Neuronal stem cell (in vitro differentiated cells): ENCODE measurements around the gene CYP4A11.
"Not testable (repeated sequence)": the region's sequence is repeated elsewhere in the genome, so short reads cannot be mapped to it uniquely, and the experiment has no call there.

ENCODE experiments used
- DNase-seq: peaks from one replicate; pipeline ENCODE4 v3.0.0-alpha.2; 2013; ENCODE audit warnings: low spot score
- H2AFZ ChIP-seq: one replicate; pipeline ENCODE4 v1.6.1; 2013; ENCODE audit warnings: mild to moderate bottlenecking, low read length, inconsistent platforms
- H2AK5ac ChIP-seq: 2 replicates; pipeline ENCODE4 v1.6.1; 2013; ENCODE audit warnings: low read depth, mild to moderate bottlenecking, inconsistent platforms, low read length, moderate library complexity, mixed read lengths
- H2BK120ac ChIP-seq: 2 replicates; pipeline ENCODE4 v1.6.1; 2013; ENCODE audit warnings: low read depth, mild to moderate bottlenecking, inconsistent platforms, low read length, moderate library complexity, mixed read lengths
- H2BK12ac ChIP-seq: one replicate; pipeline ENCODE4 v1.6.1; 2013; ENCODE audit warnings: low read length, inconsistent platforms
- H2BK15ac ChIP-seq: 2 replicates; pipeline ENCODE4 v1.6.1; 2013; ENCODE audit warnings: mild to moderate bottlenecking, low read length, inconsistent platforms, mixed read lengths
- H2BK5ac ChIP-seq: one replicate; pipeline ENCODE4 v1.6.1; 2013; ENCODE audit warnings: inconsistent platforms, mild to moderate bottlenecking, low read length, moderate library complexity
- H3K14ac ChIP-seq: one replicate; pipeline ENCODE4 v1.6.1; 2013; ENCODE audit warnings: low read length, inconsistent platforms
- H3K18ac ChIP-seq: 2 replicates; pipeline ENCODE4 v1.6.1; 2013; ENCODE audit warnings: low read length, inconsistent platforms
- H3K23ac ChIP-seq: 2 replicates; pipeline ENCODE4 v1.6.1; 2013; ENCODE audit warnings: low read depth, mild to moderate bottlenecking, mixed read lengths, low read length, inconsistent platforms; ENCODE audit not compliant: poor library complexity
- H3K27ac ChIP-seq: replicated peaks from 3 replicates; pipeline ENCODE4 v1.5.1; 2013; ENCODE audit warnings: low read length, inconsistent platforms
- H3K27me3 ChIP-seq, 3 experiments: 2 replicates each; pipeline ENCODE4 v1.6.1; 2013; ENCODE audit warnings: low read length in 3 of 3, mild to moderate bottlenecking in 2 of 3, inconsistent platforms in 1 of 3, low read depth in 1 of 3, mixed read lengths in 1 of 3, moderate library complexity in 1 of 3; ENCODE audit not compliant: control insufficient read depth in 3 of 3, insufficient read depth in 3 of 3
- H3K36me3 ChIP-seq, 2 donors: replicated peaks in 1 of 2; 2 replicates each; pipeline ENCODE4 v1.6.1; 2013; ENCODE audit warnings: low read length in 2 of 2; ENCODE audit not compliant: control insufficient read depth in 2 of 2, insufficient read depth in 2 of 2
- H3K4ac ChIP-seq: 2 replicates; pipeline ENCODE4 v1.6.1; 2013; ENCODE audit warnings: inconsistent platforms, mild to moderate bottlenecking, low read length, moderate library complexity
- H3K4me1 ChIP-seq, 2 donors: 1 replicate in 1 of 2; 2 replicates in 1 of 2; pipeline ENCODE4 v1.6.1; 2013; ENCODE audit warnings: low read length in 2 of 2, low read depth in 1 of 2; ENCODE audit not compliant: control insufficient read depth in 2 of 2, insufficient read depth in 1 of 2
- H3K4me2 ChIP-seq: one replicate; pipeline ENCODE4 v1.6.1; 2013; ENCODE audit warnings: mild to moderate bottlenecking, low read length, inconsistent platforms; ENCODE audit not compliant: insufficient read depth, poor library complexity, severe bottlenecking
- H3K4me3 ChIP-seq, 2 donors: 2 replicates each; pipeline ENCODE4 v1.5.1; 2013; ENCODE audit warnings: low read length in 2 of 2, mild to moderate bottlenecking in 2 of 2, inconsistent platforms in 1 of 2, moderate library complexity in 1 of 2
- H3K79me1 ChIP-seq: one replicate; pipeline ENCODE4 v1.6.1; 2013; ENCODE audit warnings: low read depth, mild to moderate bottlenecking, inconsistent platforms, low read length, moderate library complexity
- H3K9ac ChIP-seq: one replicate; pipeline ENCODE4 v1.6.1; 2013; ENCODE audit warnings: mild to moderate bottlenecking, low read depth, low read length, inconsistent platforms; ENCODE audit not compliant: poor library complexity
- H3K9me3 ChIP-seq, 2 donors: replicated peaks in 1 of 2; 2 replicates each; pipeline versions ENCODE3 to v1.6.1; 2013; ENCODE audit warnings: low read length in 2 of 2, mild to moderate bottlenecking in 2 of 2, inconsistent platforms in 1 of 2, low read depth in 1 of 2, mixed read lengths in 1 of 2, moderate library complexity in 1 of 2; ENCODE audit not compliant: control insufficient read depth in 2 of 2, insufficient read depth in 1 of 2
- H4K8ac ChIP-seq: one replicate; pipeline ENCODE4 v1.6.1; 2013; ENCODE audit warnings: low read depth, mild to moderate bottlenecking, inconsistent platforms, low read length, moderate library complexity
- H4K91ac ChIP-seq: one replicate; pipeline ENCODE4 v1.6.1; 2013; ENCODE audit warnings: low read length, low read depth, mild to moderate bottlenecking, inconsistent platforms; ENCODE audit not compliant: poor library complexity
- WGBS, 2 donors: extraction: QIAGEN DNeasy Blood & Tissue Kit; methylation state at CpG; one replicate each; pipeline ENCODE4 v1.1.7; 2013; ENCODE audit warnings: missing lambda C conversion rate in 2 of 2, mixed read lengths in 1 of 2; ENCODE audit not compliant: insufficient read length in 2 of 2, insufficient replicate concordance in 1 of 2; ENCODE audit errors: extremely low coverage in 2 of 2; 5-methylcytosine and 5-hydroxymethylcytosine counted together

Gene CYP4A11

DNA sequence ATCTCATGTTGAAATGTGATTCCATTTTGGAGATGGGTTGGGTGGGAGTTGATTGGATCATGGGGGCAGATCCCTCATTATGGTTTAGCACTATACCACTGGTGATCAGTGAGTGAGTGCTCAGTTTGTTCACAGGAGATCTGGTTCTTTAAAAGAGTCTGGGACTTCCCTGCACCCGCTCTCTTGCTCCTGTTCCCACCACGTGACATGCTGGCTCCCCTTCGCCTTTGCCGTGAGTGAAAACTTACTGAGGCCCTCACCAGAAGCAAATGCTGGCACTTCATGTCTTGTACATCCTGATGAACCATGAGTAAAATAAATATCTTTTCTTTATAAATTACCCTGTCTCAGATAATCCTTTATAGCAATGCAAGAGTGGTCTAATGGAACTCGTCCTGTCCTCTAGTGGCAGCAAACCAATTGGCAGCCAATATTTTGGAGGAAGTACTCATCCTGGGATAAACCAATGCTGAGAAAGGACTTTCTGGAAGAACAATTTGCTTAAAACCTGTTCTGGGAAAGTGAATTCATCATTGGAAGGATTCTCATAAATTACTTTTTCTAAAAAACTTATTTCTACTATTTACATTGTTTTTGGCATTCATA, 27.8 kb upstream of the CYP4A11 start:
- H2BK15ac ChIP-seq: no peak overlapping the region
- H3K4ac ChIP-seq: no peak overlapping the region
- no peak overlapping the region for H4K91ac ChIP-seq
- no peak overlapping the region for H3K9ac ChIP-seq
- no peak for DNase-seq
- H2AFZ ChIP-seq: no peak overlapping the region
- no peak overlapping the region for H3K27ac ChIP-seq
- no peak overlapping the region for H3K4me3 ChIP-seq
- WGBS, 2 donors: no CpG with 5 or more reads among the region's 5 CpGs
- no peaks in the 10 kb centered on the region for H3K79me1 ChIP-seq
- no peak overlapping the region for H3K18ac ChIP-seq
- no peak overlapping the region for H4K8ac ChIP-seq
- no peaks in the 10 kb centered on the region for H3K27me3 ChIP-seq
- H3K9me3 ChIP-seq: no peaks in the 10 kb centered on the region
- H3K14ac ChIP-seq: no peak overlapping the region
- no peaks in the 10 kb centered on the region for H3K4me1 ChIP-seq
- no peak overlapping the region for H3K4me2 ChIP-seq
- no peak overlapping the region for H2AK5ac ChIP-seq
- no peak overlapping the region for H2BK5ac ChIP-seq
- no peak overlapping the region for H3K23ac ChIP-seq
- no peaks in the 10 kb centered on the region for H3K36me3 ChIP-seq
- no peak overlapping the region for H2BK120ac ChIP-seq
- H2BK12ac ChIP-seq: no peak overlapping the region

DNA sequence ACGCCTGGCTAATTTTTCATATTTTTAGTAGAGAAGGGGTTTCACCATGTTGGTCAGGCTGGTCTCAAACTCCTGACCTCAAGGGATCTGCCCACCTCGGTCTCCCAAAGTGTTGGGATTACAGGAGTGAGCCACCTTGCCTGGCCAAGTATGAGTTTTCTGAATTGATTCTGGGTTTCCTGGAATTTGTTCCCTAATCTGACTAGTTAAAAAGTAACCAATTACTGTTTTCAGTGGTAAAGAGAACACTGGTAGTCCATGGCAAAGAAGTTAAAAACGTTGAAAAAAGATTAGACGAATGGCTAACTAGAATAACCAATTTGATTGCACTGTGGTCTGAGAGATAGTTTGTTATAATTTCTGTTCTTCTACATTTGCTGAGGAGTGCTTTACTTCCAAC, 21.0 kb upstream of the CYP4A11 start:
- H2AFZ ChIP-seq, H3K9ac ChIP-seq, H3K36me3 ChIP-seq, H3K14ac ChIP-seq, DNase-seq, H3K79me1 ChIP-seq, H4K91ac ChIP-seq, H3K4ac ChIP-seq, H2BK15ac ChIP-seq, H3K23ac ChIP-seq, H4K8ac ChIP-seq, H3K4me2 ChIP-seq, H3K4me3 ChIP-seq, H3K18ac ChIP-seq, H3K27me3 ChIP-seq, H3K27ac ChIP-seq, H3K4me1 ChIP-seq, H2BK12ac ChIP-seq, H2AK5ac ChIP-seq, H2BK120ac ChIP-seq, H3K9me3 ChIP-seq, H2BK5ac ChIP-seq: not testable (repeated sequence)
- WGBS, 2 donors: no CpG with 5 or more reads among the region's 4 CpGs

DNA sequence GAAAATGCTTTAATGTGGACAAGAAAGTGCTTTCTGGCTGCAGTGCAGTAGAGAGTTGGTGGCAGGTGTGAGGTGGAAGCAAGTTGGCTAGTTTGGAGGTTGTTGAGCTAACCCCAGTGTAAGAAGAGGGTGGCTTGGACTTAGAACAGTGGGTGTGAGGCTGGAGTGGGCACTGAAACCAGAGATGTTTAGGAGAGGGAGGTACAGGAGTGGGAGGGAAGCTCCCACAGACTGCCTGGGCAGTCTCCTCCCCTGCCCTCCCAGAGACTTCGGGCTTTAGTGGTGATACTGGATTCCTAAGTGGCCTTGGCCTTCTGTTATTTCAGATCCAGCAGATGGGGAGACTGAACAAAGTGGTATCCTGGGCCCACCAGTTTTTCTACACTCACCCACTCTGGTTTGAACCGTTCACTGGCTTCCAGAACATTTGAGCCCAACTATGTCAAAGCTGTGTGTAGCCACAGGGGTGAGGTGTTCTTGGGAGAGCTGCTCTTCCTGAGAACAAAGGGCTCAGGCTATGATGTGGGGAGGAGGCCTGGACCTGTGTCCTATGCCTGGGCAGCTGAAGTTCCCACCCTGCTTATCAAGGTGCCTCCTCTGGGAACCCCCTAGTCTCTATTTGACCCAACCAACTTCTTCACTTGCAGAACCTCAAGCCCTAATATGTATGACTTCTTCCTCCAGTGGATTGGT, 19.9 kb upstream of the CYP4A11 start:
- H3K23ac ChIP-seq: no peak overlapping the region
- H2BK15ac ChIP-seq: no peak overlapping the region
- H3K79me1 ChIP-seq: no peaks in the 10 kb centered on the region
- H3K9me3 ChIP-seq: no peaks in the 10 kb centered on the region
- no peak overlapping the region for H4K8ac ChIP-seq
- H2BK12ac ChIP-seq: no peak overlapping the region
- H2BK120ac ChIP-seq: no peak overlapping the region
- no peaks in the 10 kb centered on the region for H3K4me1 ChIP-seq
- H3K14ac ChIP-seq: no peak overlapping the region
- no peak overlapping the region for H2BK5ac ChIP-seq
- no peak overlapping the region for H3K4me3 ChIP-seq
- no peaks in the 10 kb centered on the region for H3K27me3 ChIP-seq
- H3K4ac ChIP-seq: no peak overlapping the region
- no peak overlapping the region for H4K91ac ChIP-seq
- DNase-seq: no peak
- WGBS, 2 donors: no CpG with 5 or more reads among the region's 2 CpGs
- H2AFZ ChIP-seq: no peak overlapping the region
- no peak overlapping the region for H2AK5ac ChIP-seq
- no peak overlapping the region for H3K4me2 ChIP-seq
- no peak overlapping the region for H3K18ac ChIP-seq
- no peaks in the 10 kb centered on the region for H3K36me3 ChIP-seq
- no peak overlapping the region for H3K27ac ChIP-seq
- no peak overlapping the region for H3K9ac ChIP-seq

DNA sequence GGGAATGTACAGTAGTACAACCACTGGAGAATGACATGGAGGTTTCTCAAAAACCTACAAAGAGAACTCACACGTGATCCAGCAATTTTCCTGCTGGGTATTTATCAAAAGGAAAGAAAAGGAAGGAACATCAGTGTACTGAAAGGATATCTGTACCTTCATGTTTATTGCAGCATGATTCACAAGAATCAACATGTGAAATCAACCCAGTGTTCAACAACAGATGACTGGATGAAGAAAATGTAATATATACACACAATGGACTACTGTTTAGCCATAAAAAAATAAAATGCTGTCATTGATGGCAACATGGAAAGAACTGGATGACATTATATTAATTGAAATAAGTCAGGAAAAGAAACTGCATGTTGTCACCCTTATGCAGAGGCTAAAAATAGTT, 19.0 kb upstream of the CYP4A11 start:
- no peaks in the 10 kb centered on the region for H3K9me3 ChIP-seq
- H2BK5ac ChIP-seq: no peak overlapping the region
- no peak overlapping the region for H3K4me3 ChIP-seq
- no peaks in the 10 kb centered on the region for H3K4me1 ChIP-seq
- no peaks in the 10 kb centered on the region for H3K79me1 ChIP-seq
- no peak overlapping the region for H3K9ac ChIP-seq
- no peak overlapping the region for H2AK5ac ChIP-seq
- no peak for DNase-seq
- H3K18ac ChIP-seq: no peak overlapping the region
- H4K8ac ChIP-seq: no peak overlapping the region
- no peak overlapping the region for H3K4ac ChIP-seq
- H2BK12ac ChIP-seq: no peak overlapping the region
- no CpG with 5 or more reads among the region's 1 CpG for WGBS, 2 donors
- no peak overlapping the region for H3K14ac ChIP-seq
- no peak overlapping the region for H3K23ac ChIP-seq
- no peak overlapping the region for H4K91ac ChIP-seq
- no peak overlapping the region for H3K4me2 ChIP-seq
- no peaks in the 10 kb centered on the region for H3K36me3 ChIP-seq
- H2BK15ac ChIP-seq: no peak overlapping the region
- H3K27ac ChIP-seq: no peak overlapping the region
- H2AFZ ChIP-seq: no peak overlapping the region
- no peaks in the 10 kb centered on the region for H3K27me3 ChIP-seq
- no peak overlapping the region for H2BK120ac ChIP-seq
